IMR-90 (cell line): ENCODE measurements around the gene ANKRD34B. TPM values are rescaled to one million over a fixed set of nuclear protein-coding genes. Genes with fewer than 3 reads are reported as not detected.

ENCODE experiments used
- ATAC-seq: fragments of 200-7000 bp; cut with Tn5 transposase; 2 replicates; pipeline ENCODE4 v1.9.1; 2020; ENCODE audit warnings: low read depth, mild to moderate bottlenecking, moderate library complexity
- BruUV-seq: library from RNA; stranded (reverse); fragments of 400-500 nt; replicated peaks from 2 replicates; lab custom pipeline; 2021; lab: Mats Ljungman, UMichigan
- CTCF ChIA-PET: fragments of 300-600 bp; formaldehyde crosslinking; extraction: SDS; loops from one replicate; lab custom pipeline; 2021; ENCODE audit warnings: antibody characterized with exemption; lab: Yijun Ruan, JAX
- POLR2A ChIA-PET: fragments of 300-600 bp; sonication (Branson Sonifier 250); formaldehyde crosslinking; loops from one replicate; lab custom pipeline; 2022; ENCODE audit warnings: antibody characterized with exemption; ENCODE audit not compliant: unreplicated experiment; lab: Charles Lee
- DNase-seq: peaks from one replicate; pipeline ENCODE4 v3.0.0; 2013
- H2AFZ ChIP-seq: replicated peaks from 2 replicates; pipeline ENCODE3; 2013; ENCODE audit warnings: low read length, mild to moderate bottlenecking; ENCODE audit not compliant: poor library complexity
- H2AK5ac ChIP-seq: 2 replicates; pipeline ENCODE4 v1.6.1; 2013; ENCODE audit warnings: low read depth, low read length, inconsistent platforms
- H2AK9ac ChIP-seq: replicated peaks from 2 replicates; pipeline ENCODE3; 2013; ENCODE audit warnings: mild to moderate bottlenecking, low read depth, low read length, moderate library complexity; ENCODE audit not compliant: poor library complexity
- H2BK120ac ChIP-seq: 2 replicates; pipeline ENCODE4 v1.6.1; 2013; ENCODE audit warnings: low read depth, low read length, inconsistent platforms
- H2BK15ac ChIP-seq: 3 replicates; pipeline ENCODE4 v1.6.1; 2013; ENCODE audit warnings: low read depth, low read length, inconsistent platforms
- H2BK20ac ChIP-seq: 2 replicates; pipeline ENCODE4 v1.6.1; 2013; ENCODE audit warnings: low read depth, mild to moderate bottlenecking, inconsistent platforms, low read length, moderate library complexity
- H2BK5ac ChIP-seq: 2 replicates; pipeline ENCODE4 v1.6.1; 2013; ENCODE audit warnings: mild to moderate bottlenecking, low read depth, low read length, inconsistent platforms; ENCODE audit not compliant: poor library complexity, severe bottlenecking
- H3K14ac ChIP-seq: replicated peaks from 2 replicates; pipeline ENCODE4 v1.6.1; 2013; ENCODE audit warnings: low read depth, low read length, inconsistent platforms
- H3K18ac ChIP-seq: 2 replicates; pipeline ENCODE4 v1.6.1; 2013; ENCODE audit warnings: low read depth, low read length, control low read depth
- H3K23ac ChIP-seq: 2 replicates; pipeline ENCODE4 v1.6.1; 2013; ENCODE audit warnings: low read depth, low read length, inconsistent platforms
- H3K27ac ChIP-seq: 2 replicates; pipeline ENCODE4 v1.5.1; 2013; ENCODE audit warnings: mild to moderate bottlenecking, control low read depth, low read length; ENCODE audit not compliant: insufficient read depth
- H3K27me3 ChIP-seq: 2 replicates; pipeline ENCODE4 v1.6.1; 2013; ENCODE audit warnings: low read length; ENCODE audit not compliant: control insufficient read depth, insufficient read depth
- H3K36me3 ChIP-seq: 2 replicates; pipeline ENCODE4 v1.6.1; 2013; ENCODE audit warnings: low read length, mixed read lengths; ENCODE audit not compliant: control insufficient read depth, insufficient read depth
- H3K4ac ChIP-seq: 2 replicates; pipeline ENCODE4 v1.6.1; 2013; ENCODE audit warnings: low read depth, low read length, inconsistent platforms
- H3K4me1 ChIP-seq: 2 replicates; pipeline ENCODE4 v1.6.1; 2013; ENCODE audit warnings: low read length, mixed read lengths; ENCODE audit not compliant: control insufficient read depth, insufficient read depth
- H3K4me2 ChIP-seq: 2 replicates; pipeline ENCODE4 v1.6.1; 2013; ENCODE audit warnings: low read depth, mild to moderate bottlenecking, control low read depth, low read length, moderate library complexity
- H3K4me3 ChIP-seq: 2 replicates; pipeline ENCODE4 v1.5.1; 2013; ENCODE audit warnings: low read depth, mild to moderate bottlenecking, control low read depth, low read length, moderate library complexity; ENCODE audit not compliant: insufficient read depth
- H3K56ac ChIP-seq: 2 replicates; pipeline ENCODE4 v1.6.1; 2013; ENCODE audit warnings: low read length, inconsistent platforms; ENCODE audit not compliant: insufficient read depth; ENCODE audit errors: extremely low read depth
- H3K79me1 ChIP-seq, 2 experiments: 2 replicates each; pipeline ENCODE4 v1.6.1; 2013; ENCODE audit warnings: low read length in 2 of 2, inconsistent platforms in 1 of 2, low read depth in 1 of 2
- H3K9ac ChIP-seq: 2 replicates; pipeline ENCODE4 v1.6.1; 2013; ENCODE audit warnings: low read depth, low read length, control low read depth
- H3K9me1 ChIP-seq: 2 replicates; pipeline ENCODE4 v1.6.1; 2013; ENCODE audit warnings: low read length, inconsistent platforms; ENCODE audit not compliant: insufficient read depth
- H3K9me3 ChIP-seq: 2 replicates; pipeline ENCODE4 v1.6.1; 2013; ENCODE audit warnings: low read length; ENCODE audit not compliant: control insufficient read depth, insufficient read depth
- H4K20me1 ChIP-seq: 2 replicates; pipeline ENCODE4 v1.6.1; 2013; ENCODE audit warnings: low read length, inconsistent platforms; ENCODE audit not compliant: insufficient read depth
- H4K5ac ChIP-seq: 2 replicates; pipeline ENCODE4 v1.6.1; 2013; ENCODE audit warnings: mild to moderate bottlenecking, low read depth, low read length, control low read depth
- H4K8ac ChIP-seq, 2 experiments: 2 replicates each; pipeline ENCODE4 v1.6.1; 2013; ENCODE audit warnings: low read depth in 2 of 2, low read length in 2 of 2, control low read depth in 1 of 2, inconsistent platforms in 1 of 2
- H4K91ac ChIP-seq: 2 replicates; pipeline ENCODE4 v1.6.1; 2013; ENCODE audit warnings: low read depth, low read length, inconsistent platforms; ENCODE audit not compliant: insufficient read depth
- BHLHE40 ChIP-seq: fragments of 150-350 bp; IDR thresholded peaks from 2 replicates; pipeline ENCODE4 v1.6.1; 2016; ENCODE audit warnings: mild to moderate bottlenecking, low read depth, low read length
- CEBPB ChIP-seq: IDR thresholded peaks from 2 replicates; pipeline ENCODE4 v1.6.1; 2012; ENCODE audit warnings: low read depth, low read length, improper control_type of control experiment
- FOS ChIP-seq: fragments of 150-350 bp; IDR thresholded peaks from 2 replicates; pipeline ENCODE4 v1.6.1; 2016; ENCODE audit warnings: low read depth, low read length
- MAFK ChIP-seq: IDR thresholded peaks from 2 replicates; pipeline ENCODE4 v1.6.1; 2012; ENCODE audit warnings: low read depth, low read length, improper control_type of control experiment
- NFE2L2 ChIP-seq: fragments of 150-350 bp; IDR thresholded peaks from 2 replicates; pipeline ENCODE4 v1.6.1; 2016; ENCODE audit warnings: low read depth, mild to moderate bottlenecking, low read length
- POLR2A ChIP-seq: IDR thresholded peaks from 2 replicates; pipeline ENCODE4 v1.6.1; 2012; ENCODE audit warnings: mild to moderate bottlenecking, low read depth, low read length
- RAD21 ChIP-seq: IDR thresholded peaks from 2 replicates; pipeline ENCODE4 v1.6.1; 2012; ENCODE audit warnings: low read length, improper control_type of control experiment
- RFX5 ChIP-seq: IDR thresholded peaks from 2 replicates; pipeline ENCODE4 v1.8.0; 2012; ENCODE audit warnings: low read depth, mild to moderate bottlenecking, low read length, moderate library complexity
- SMC3 ChIP-seq: fragments of 150-350 bp; IDR thresholded peaks from 2 replicates; pipeline ENCODE4 v1.6.1; 2016; ENCODE audit warnings: low read depth, mild to moderate bottlenecking, antibody characterized with exemption, low read length, moderate library complexity
- WGBS, 2 experiments: methylation state at CpG; one replicate each; pipeline versions ENCODE4 v1.1.5 to v1.1.7; 2013; ENCODE audit warnings: missing lambda C conversion rate in 2 of 2; ENCODE audit not compliant: insufficient read length in 1 of 2; ENCODE audit errors: extremely low coverage in 2 of 2; 5-methylcytosine and 5-hydroxymethylcytosine counted together
- dilution Hi-C: fragments of 300-500 bp; cut with HindIII; formaldehyde crosslinking; loops from one replicate; pipeline ENCODE4 v1.14.3; 2018; ENCODE audit warnings: low sequenced_read_pairs; ENCODE audit not compliant: unreplicated experiment
- in situ Hi-C: fragments of 300-500 bp; cut with MboI; formaldehyde crosslinking; loops from 3 replicates; pipeline ENCODE4 v1.14.3; 2019; ENCODE audit warnings: low sequenced_read_pairs, inconsistent platforms, mixed read lengths
- intact Hi-C: fragments of 100-400 bp; cut with micrococcal nuclease; formaldehyde crosslinking; loops from 2 replicates; pipeline ENCODE4 v1.10.0; 2022
- polyA plus RNA-seq, 3 experiments: library from polyadenylated mRNA; depleted of rRNA; stranded (reverse); fragments of >200 nt; gene quantifications; 2 replicates each; pipeline ENCODE4 v1.2.3, GENCODE V29; 2012; ENCODE audit warnings: low replicate concordance in 1 of 3
- total RNA-seq: library from RNA; depleted of rRNA; stranded (reverse); fragments of >200 nt; gene quantifications from 2 replicates; pipeline ENCODE4 v1.2.3, GENCODE V29; 2012

Gene ANKRD34B
- total and polyA plus RNA-seq, 2 of the 4 experiments (the other 2 are of a cell fraction): not detected

GRCh38 chr5:80559244-80559643 is 10.8 kb downstream of the ANKRD34B start:
- Histone ChIP-seq H2AFZ (no peak overlapping the region), H3K27ac (no peak overlapping the region), H3K79me1 (no peaks in the 10 kb centered on the region), H3K14ac (no peak overlapping the region), H3K4me3 (no peak overlapping the region), H2AK5ac (no peak overlapping the region), H3K4me2 (no peak overlapping the region), H4K20me1 (no peaks in the 10 kb centered on the region), H3K9me3 (no peaks in the 10 kb centered on the region), H4K5ac (no peak overlapping the region), H3K4ac (no peak overlapping the region), H2BK20ac (no peak overlapping the region), H4K8ac (no peak overlapping the region), H2AK9ac (no peak overlapping the region), H3K9me1 (no peaks in the 10 kb centered on the region), H2BK5ac (no peak overlapping the region), H3K27me3 (peaks cover 30% of the 10 kb centered on the region), H3K56ac (no peak overlapping the region), H3K9ac (no peak overlapping the region), H2BK15ac (no peak overlapping the region), H3K4me1 (no peaks in the 10 kb centered on the region), H2BK120ac (no peak overlapping the region), H3K23ac (no peak overlapping the region), H3K18ac (no peak overlapping the region), H3K36me3 (no peaks in the 10 kb centered on the region), H4K91ac (no peak overlapping the region)
- DNase-seq (no peak), ATAC-seq (no peak)
- no TSS peak for BruUV-seq
- dilution Hi-C loops (no loop called here), intact Hi-C loops (no loop called here), in situ Hi-C loops (no loop called here)
- ChIA-PET POLR2A (no interaction called here), CTCF (no interaction called here)
- WGBS, 2 experiments: no CpG with 5 or more reads among the region's 4 CpGs
- TF ChIP-seq MAFK: no peak
- TF ChIP-seq RFX5: no peak
- TF ChIP-seq NFE2L2: no peak
- TF ChIP-seq SMC3: no peak
- TF ChIP-seq FOS: no peak
- no peak for TF ChIP-seq RAD21
- no peak for TF ChIP-seq POLR2A
- TF ChIP-seq CEBPB: no peak
- TF ChIP-seq BHLHE40: no peak
